HCT116 (cell line): Measurements from ENCODE around the gene RWDD1.

ENCODE experiments used
- ATF3 ChIP-seq: IDR thresholded peaks from 2 replicates; pipeline ENCODE4 v1.6.1; 2012
- EZH2 ChIP-seq: fragments of 200-600 bp; sonication (generic); IDR thresholded peaks from 2 replicates; pipeline ENCODE4 v1.6.1; 2017; ENCODE audit warnings: antibody characterized with exemption, mixed run types
- JUND ChIP-seq: IDR thresholded peaks from 2 replicates; pipeline ENCODE4 v1.6.1; 2012
- POLR2A ChIP-seq: IDR thresholded peaks from 2 replicates; pipeline ENCODE4 v1.7.0; 2011; ENCODE audit warnings: borderline replicate concordance; ENCODE audit not compliant: insufficient read depth, insufficient read length; ENCODE audit errors: extremely low read depth
- POLR2AphosphoS5 ChIP-seq: IDR thresholded peaks from 2 replicates; pipeline ENCODE4 v1.6.1; 2011; ENCODE audit warnings: mild to moderate bottlenecking, low read depth, low read length, moderate library complexity

GRCh38 chr6:116625872-116626271 is 54.6 kb downstream of the RWDD1 start:
- TF ChIP-seq ATF3 (no peak), POLR2A (no peak), EZH2 (no peak), JUND (no peak), POLR2AphosphoS5 (no peak)
